Globus pallidus (tissue), 1 donor: ENCODE data around the gene PCSK6.

Experiments used
- DNase-seq: peaks from one replicate; pipeline ENCODE4 v3.0.0-alpha.2; 2015; ENCODE audit warnings: low spot score

The PCSK6 gene

DNA sequence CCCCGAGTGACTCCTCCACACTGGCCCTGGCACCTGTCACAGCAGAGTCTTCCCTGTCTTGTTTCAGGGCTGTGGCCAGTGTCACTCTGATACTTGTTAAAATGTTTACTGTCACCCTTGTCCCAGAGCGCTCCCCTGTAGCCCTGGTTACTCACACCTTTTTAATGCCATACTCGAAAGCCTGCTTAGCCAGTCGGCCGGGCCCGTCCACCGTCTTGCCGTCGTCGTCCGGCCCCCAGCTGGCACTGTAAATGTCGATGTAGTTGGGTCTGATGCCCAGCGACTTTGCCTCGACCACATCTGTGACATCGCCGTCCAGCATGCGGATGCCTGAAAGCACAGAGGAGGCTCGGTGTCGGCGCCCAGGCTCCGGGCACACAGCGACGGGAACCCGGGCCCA is 91.3 kb downstream of the PCSK6 start:
- no peak for DNase-seq

DNA sequence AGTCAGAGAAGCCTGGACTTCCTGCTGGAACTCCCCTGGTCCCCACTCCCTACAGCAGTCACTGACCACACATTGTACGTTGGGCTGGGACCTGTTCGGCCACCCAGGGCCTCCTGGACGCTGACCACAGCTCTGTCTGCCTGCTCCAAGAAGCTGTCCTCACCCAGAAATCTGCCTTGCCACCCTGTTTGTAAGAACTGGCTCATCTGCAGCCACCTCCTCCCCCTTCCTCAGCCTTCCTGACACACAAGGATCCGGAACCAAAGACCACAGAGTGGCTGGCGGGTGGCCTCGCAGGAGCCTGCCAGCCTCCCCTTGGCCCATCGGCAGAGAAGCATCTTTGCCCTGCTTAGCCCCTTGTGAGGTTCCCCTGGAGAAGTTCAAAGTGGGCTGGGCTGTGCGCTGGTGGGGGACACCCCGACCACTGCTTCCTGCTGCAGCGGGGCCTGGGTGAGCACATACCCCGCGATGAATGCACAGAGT is 91.9 kb downstream of the PCSK6 start:
- no peak for DNase-seq

DNA sequence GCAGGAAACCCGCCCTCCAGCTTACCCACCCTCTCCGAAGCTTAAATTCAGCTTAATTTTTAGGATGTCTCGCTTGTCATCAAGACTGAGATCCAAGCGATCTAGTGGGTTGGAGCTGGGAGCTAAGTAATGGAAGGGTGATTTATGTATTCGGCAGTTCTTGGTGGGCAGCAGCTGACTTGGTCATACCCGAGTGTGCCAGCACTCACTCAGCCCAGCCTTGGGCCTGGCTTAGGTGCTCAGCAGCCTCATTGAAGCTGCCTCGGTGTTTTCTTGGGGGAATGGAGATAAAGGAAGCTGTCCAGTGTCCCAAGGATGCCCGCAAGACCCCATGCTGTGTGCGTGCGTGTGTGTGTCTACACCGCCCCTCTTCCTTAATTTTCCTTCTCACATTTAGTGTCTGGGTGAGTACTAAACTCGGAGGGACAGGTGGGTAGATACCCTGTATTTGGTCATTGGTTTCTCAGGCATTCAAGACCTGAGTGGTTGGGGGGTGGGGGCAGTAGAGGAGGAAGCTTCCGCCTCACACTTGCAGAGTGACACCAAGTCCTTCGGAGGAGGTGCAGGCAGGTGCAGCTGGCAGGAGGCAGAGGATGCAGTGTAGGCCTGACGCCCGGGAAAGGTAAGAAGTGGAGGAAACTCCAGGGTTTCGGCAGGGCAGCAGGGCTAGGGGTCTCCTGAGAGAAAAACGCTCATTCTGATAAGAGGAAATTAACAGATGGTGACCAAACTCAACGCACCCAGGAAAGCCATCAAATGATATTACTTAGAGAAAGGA is 92.8 kb downstream of the PCSK6 start:
- DNase-seq: no peak

DNA sequence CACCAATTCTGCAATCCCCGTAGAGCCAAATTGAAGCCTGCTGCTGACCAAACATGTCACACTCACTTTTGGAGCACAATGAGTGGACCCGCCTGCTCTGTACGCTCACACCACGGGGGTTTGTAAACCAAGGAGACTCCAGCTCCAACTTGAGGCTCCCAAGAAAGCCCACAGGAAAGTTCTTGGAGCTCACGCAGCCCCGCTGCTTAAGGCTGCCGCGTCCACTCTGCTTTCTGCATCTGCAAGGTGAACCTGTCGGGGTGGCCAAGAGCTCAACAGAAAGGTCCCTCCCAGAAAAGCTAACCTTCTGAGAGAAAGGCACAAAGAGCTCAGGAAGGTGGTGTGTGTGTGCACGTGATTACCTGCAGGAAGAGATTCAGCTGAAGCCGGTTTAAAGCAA is 94.9 kb downstream of the PCSK6 start:
- DNase-seq: no peak

DNA sequence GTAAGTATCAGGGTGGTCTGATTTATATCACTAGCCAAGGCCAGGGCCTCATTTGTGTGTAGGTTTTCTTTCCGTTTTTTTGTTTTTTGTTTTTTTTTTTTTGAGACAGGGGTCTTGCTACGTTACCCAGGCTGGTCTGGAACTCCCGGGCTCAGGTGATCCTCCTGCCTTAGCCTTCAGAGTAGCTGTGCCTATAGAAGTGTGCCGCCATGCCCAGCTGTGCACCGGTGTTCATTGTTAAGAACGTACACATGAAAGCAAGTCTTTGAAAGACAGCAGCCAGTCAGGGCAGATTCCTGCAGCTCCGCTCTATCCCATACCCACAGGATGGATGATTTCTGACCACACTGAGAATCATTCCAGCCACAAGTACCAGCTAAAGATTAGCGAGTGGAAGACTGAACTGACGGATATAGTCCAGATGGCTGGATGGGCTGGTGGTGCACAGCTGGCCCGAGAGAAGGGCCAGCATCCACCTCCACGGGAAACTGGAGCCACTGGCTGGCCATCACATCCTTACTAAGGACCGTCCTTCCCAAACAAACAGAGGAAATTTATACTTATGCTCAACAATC is 95.4 kb downstream of the PCSK6 start:
- no peak for DNase-seq

DNA sequence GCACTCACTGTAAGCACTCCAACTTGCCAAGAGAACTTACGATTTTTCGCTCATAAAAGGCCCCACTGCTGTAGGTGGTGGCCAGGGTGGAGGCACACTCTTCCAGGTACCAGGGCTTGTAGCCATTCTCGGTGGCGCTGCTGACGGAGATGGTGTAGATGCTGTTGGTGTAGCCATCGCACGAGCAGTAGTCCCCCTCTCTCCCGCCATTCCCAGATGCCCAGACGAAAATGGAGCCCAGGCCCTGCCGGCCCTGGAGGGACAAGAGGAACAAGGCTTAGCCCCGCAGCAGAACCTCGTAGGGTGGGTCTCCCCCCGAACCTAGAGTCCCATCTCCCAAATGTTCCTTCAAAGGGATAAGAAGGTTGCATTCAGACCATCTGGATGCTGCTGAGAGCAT is 96.3 kb downstream of the PCSK6 start:
- DNase-seq: no peak

DNA sequence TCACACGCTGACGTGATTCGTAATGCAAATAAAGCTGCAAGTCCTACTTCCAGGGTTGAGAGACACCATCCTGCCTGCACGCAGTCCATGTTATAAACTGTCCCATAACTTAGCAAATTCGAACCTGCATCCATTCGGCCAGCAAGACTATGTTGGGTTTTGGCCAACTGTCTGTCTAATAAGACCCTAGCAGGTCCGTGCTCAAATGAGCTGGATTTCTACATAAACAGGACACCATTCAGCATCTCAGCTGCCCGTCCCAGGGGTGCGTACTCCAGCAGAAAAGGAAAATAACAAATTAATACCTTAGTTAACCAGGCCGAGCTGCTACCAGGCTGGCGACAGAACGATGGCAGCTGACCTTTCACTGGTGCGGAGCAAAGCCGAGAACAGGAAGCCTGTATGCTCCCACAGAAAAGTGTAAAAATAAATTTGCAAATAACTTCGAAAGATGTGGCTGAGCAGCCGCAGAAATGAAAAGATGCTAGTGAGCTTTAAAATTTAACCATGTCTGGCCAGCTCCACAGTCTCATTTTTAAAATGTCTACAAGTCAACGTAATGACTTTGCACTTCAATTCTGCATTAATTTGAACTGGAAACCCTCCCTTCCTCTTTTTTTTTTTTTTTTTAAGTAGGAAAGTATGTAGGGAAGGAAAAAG is 97.4 kb downstream of the PCSK6 start:
- DNase-seq: no peak

DNA sequence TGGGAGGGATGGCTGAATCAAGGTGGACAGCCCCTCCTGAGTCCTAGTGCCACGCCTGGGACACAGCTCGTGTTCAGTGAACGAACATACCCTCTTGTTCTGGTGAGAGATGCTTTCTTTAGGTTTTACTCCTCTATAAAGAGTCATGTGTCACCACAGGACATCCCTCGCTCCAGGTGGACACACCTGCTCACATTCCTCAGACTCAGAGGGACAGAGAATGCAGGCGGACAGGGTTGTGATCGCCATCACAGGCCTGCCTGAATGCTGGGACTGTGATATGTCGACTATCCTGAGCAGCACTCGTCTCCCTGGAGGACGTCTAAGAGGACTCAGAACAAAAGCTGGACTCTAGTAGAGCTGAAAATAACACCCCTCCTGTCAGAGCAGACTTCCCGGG is 98.1 kb downstream of the PCSK6 start:
- no peak for DNase-seq

DNA sequence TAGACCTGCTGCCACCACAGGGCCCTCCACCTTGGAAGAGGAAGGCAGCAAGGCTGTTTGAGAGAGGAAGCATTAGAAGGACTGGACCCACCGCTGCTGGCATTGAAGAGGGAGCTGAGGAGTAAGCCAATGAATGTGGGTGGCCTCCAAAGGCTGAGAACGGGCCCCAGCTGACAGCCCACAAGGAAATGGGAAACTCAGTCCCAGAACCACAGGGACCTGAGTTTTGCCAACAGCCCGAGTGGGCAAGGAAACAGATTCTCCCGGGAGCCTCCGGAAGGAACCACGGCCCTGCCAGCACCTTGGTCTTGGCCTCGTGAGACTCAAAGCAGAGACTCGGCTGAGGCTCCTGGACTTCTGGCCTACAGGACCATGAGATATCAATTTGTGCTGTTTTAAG is 99.0 kb downstream of the PCSK6 start:
- no peak for DNase-seq

DNA sequence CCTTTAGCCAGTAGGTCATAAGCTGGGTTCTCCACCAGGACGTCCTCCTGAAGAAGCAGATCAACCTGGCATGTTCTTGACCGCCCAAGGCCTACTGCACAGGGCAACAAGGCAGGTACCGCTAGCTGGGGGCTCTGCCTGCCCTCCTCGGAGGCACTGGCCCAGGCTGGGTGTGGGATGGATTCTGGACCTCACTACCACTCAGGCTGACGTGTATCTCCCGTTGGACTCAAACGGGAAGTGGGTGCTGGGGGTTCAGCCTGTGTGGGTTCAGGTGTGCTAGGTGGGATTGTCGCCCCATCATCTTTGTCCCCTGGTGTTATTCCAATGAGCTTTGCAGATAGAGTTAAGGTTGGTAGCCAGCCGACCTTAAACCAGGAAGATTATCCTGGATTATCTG is 99.4 kb downstream of the PCSK6 start:
- DNase-seq: no peak

DNA sequence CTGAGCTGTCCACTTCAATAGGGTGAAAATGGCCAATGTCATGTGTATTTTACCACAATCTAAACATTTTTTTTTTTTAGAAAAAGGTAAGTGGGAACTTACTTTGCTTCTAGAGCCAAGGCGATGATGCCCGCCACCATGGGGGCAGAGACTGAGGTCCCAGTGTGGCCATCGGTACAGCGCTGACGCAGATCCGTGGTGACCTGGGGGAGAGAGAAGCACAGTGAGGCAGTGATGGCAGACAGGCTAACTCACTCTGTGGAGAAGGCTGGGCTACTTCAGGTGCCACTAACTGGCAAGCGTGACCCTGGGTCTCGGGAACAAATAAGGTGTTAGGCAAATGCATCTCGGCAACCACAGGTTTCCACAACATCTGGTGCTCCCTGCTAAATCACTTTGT is 100.1 kb downstream of the PCSK6 start:
- no peak for DNase-seq

DNA sequence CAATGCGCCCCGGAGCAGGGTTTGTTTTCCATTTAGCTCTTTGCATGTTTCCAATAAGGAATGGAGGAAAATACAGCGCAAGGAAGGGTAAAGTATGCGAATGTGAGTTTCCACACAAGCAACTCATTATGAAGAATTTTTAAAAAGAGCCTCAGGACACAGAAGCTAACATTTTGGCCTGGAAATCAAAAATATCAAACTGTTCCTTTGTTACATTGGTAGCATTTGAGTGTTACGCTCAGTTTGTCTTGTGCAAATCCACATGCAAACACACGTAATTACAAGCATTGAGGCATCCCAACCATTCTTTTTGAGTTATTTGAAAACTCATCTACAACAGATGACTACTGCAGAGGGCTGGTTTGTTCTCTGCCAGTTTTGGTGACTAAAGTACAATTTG is 101.5 kb downstream of the PCSK6 start:
- no peak for DNase-seq

DNA sequence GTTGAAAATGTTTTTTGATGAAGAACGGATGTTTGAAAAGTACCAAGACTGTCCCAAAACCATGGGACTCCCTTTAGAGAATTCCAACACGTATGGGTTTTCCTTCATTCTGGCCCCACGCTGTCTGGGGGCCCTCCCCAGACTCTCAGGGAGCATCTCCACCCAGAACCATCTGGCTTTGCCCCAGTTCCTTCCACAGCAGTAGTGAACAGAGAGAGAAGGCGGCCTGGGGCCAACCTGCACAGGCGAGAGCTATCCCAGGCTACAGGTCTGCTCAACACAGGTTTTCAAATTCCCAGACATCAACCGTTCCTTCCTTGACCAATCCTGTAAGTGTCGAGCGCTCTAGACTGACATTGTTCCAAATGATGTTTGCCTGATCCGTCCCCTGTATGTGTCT is 101.9 kb downstream of the PCSK6 start:
- no peak for DNase-seq

DNA sequence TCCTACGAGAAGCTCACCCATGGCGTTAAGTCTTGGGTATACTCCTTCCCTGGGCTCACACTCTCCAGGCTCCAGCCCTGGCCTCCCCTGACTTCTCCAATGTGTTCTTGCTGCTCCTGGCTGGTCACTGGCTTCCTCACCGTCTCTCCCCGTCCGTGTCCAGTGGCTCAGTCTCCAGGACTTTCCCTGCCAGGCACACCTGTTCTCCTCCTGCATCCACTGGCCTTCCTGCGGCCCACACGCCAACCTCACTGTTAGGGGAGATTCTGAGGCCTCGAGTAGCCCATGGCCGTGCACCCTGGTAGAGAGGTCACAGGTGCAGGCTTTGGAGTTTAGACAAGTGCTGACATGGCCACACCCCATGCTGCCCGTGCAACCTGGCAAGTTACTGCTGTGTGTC is 102.5 kb downstream of the PCSK6 start:
- no peak for DNase-seq

DNA sequence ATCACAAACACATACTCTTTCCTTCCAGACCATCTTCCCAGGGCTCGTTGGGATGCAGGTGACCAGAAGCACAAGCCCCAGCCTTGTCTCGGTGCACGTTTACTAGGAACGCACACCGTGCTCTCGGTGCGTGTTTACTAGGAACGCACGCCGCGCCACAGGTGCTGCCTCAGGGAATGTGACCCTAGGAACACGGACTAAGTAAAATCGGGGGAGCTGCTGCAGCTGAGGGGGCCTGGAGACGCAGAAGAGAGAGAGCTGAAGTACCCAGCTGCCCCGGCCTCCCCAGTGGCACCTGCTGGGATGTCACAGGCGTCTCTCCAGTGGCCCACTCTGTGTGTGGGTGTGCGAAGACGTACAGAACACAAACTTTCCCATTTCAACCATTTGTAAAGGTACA is 103.5 kb downstream of the PCSK6 start:
- no peak for DNase-seq

DNA sequence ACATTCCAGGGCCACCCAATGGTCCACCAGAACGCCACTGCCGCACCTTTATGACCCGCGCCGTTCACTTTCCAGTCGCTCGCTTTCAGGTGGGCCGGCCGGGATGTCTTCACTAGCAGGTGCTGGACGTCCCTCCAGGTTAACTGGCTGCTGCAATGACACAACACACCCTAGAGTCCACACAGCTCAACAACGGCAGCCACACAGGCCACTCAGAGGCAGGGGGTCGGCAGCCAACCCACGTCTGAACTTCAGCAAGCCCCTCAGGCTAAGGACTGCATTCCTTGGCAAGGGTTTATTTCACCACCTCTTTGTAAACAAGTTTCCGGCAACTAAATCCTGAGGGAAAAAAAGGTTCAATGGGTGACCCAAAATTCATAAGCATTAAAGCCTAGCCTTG is 105.2 kb downstream of the PCSK6 start:
- no peak for DNase-seq

DNA sequence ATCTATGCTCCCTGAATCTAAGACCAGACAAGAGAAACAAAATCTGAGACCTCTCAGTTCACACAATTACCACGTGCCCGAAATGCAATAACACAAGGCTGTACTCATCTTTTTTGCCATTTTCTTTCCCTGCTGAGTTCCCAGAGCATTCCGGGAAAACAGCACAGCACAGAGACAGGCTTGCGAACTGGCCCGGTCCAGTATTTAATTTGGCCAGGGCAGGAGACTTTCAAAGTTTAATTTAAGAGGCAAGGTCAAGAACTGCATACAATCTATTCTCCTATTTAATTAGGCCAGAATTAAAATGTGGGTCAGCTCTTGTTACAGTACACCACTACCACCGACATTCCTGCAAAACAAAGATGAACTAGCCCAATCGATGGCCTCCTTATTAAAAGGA is 107.0 kb downstream of the PCSK6 start:
- DNase-seq: no peak

DNA sequence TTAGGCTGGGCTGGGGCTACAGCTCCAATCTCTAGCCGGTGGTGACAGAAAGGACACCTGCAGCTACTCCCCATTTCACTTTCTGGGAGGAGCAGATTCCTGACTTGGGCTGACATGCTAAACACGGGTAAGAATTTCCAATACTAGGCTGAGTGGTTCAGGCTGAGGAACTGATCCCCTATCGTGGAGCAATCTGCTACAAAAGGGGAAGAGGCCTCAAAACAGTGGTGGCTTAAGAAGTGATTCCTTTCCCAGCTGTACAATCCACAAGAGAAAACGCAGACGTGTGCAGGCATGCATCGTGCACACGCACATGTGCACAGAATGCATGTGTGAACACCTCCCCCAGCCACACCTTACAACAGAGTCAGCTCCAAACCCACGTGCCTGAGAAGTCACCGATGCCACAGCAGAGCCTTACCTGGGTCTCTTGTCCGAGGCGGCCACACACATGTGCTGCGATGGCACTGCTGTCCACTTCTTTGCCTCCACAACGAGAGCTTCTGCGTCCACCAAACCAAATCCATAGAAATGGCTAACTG is 107.8 kb downstream of the PCSK6 start:
- DNase-seq: no peak

DNA sequence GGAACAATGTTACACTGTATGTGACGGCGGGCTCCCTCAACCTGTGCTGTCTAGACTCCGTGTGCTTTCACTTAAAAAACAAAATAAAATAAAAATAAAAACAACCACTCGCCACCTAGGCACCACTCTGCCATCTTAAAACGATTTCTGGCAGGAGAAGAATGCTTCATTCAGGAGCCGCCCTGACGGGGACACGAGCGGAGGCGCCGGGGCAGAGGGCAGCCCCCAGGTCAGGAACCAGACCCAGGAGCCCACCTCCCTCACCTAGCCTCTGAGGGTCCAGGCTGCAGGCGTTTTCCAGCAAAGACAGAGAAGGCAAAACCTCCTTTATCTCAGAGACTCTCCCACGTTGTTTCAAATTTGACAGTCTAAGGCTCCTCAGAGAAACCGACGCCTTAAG is 109.4 kb downstream of the PCSK6 start:
- no peak for DNase-seq

DNA sequence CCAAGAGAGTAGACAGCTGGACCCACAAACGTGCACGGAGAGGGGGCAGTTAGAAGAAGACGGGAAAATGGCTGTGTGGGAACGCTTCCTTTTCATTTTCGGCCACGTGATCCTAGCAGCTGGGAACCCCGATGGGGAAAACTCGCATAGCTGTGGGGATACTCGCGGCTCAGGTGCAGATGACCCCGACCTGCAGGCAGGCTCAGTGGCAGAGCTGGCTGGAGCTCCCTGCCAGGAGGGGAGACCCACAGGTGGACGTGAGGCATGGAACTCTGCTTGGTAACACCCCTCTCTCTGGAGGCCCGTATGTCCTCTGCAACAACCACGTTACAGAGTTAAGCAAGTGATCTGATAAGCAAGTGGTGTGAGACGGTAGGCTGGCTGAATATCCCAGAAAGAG is 109.9 kb downstream of the PCSK6 start:
- no peak for DNase-seq

DNA sequence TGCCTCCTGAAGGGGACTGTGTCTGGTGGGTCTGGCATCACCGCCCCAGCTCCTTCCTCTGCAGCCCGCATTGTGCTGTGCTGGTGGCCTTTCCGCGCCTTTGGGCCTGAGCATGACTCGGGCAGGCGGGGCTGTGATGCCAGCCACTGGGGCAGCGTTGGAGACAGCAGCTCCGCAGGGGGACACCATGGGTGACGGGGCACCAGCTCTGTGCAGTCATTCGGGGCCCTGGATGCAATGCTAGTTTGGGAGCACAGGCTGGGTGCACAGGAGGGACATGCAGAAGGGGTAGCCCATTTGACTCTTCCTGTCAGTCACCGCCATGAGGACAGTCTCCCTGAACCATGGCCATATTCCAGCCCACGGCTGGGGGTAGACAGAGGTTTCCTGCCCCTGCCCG is 110.6 kb downstream of the PCSK6 start:
- DNase-seq: no peak

DNA sequence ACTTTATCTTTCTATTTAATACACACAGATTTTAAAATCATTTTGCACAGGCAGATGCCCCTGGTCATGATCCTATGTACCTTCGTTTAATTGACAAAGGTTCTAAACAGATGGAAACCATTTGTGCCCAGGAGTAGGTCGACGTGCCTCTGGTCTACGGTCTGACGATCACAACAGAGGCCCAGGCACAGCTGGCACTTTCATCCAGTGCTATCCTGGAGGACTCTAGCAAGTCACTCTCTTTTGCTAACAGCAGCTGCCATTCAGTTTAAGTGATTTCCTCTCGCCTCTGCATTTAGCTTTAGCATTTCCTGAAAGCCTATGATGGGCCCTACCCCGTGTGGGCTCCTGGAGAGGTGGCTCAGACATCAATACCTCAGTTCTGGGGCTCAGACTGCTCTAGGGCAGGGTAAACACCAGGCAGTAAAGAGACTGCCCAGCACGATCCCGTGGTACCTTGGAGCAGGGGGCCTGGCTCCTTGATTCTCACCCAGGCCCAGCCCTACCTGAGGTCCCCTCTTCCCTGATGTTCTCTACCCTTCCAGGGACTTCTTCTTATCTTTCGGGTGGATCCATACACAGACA is 111.2 kb downstream of the PCSK6 start:
- DNase-seq: no peak
